GM18909 (cell line): ENCODE measurements around the gene CARD18.

Experiments used
- ATAC-seq: cut with Tn5 transposase; IDR thresholded peaks from one replicate; pipeline ENCODE4 v1.9.1; 2021; ENCODE audit warnings: mild to moderate bottlenecking; ENCODE audit not compliant: unreplicated experiment, poor library complexity

Gene CARD18

GRCh38 chr11:105139669-105140068 is at the start of gene CARD18:
Gene CARD18 (minus strand): TSS chr11:105139769. CDS start chr11:105139726, 43 bp downstream.
- no peak for ATAC-seq

- ATAC-seq: no peak
Measured at GRCh38 chr11:105183987-105184386, 44.4 kb upstream of the CARD18 start.

- no peak for ATAC-seq
Measured at GRCh38 chr11:105183426-105183825, 43.9 kb upstream of the CARD18 start.

- ATAC-seq: no peak
Measured at GRCh38 chr11:105181521-105181920, 42.0 kb upstream of the CARD18 start.

- ATAC-seq: no peak
Measured at GRCh38 chr11:105181100-105181499, 41.5 kb upstream of the CARD18 start.

GRCh38 chr11:105179542-105180278 is 40.1 kb upstream of the CARD18 start:
- ATAC-seq: no peak

GRCh38 chr11:105177658-105178057 is 38.1 kb upstream of the CARD18 start:
- ATAC-seq: no peak

GRCh38 chr11:105168457-105168856 is 28.9 kb upstream of the CARD18 start:
- no peak for ATAC-seq

GRCh38 chr11:105167244-105167643 is 27.7 kb upstream of the CARD18 start:
- ATAC-seq: no peak

GRCh38 chr11:105164208-105164607 is 24.6 kb upstream of the CARD18 start:
- no peak for ATAC-seq

GRCh38 chr11:105162506-105162905 is 22.9 kb upstream of the CARD18 start:
- ATAC-seq: no peak

- no peak for ATAC-seq
Measured at GRCh38 chr11:105158436-105158835, 18.9 kb upstream of the CARD18 start.

GRCh38 chr11:105156720-105157119 is 17.2 kb upstream of the CARD18 start:
- no peak for ATAC-seq

GRCh38 chr11:105156231-105156630 is 16.7 kb upstream of the CARD18 start:
- no peak for ATAC-seq

- ATAC-seq: no peak
Measured at GRCh38 chr11:105155679-105156078, 16.1 kb upstream of the CARD18 start.

GRCh38 chr11:105153392-105153791 is 13.8 kb upstream of the CARD18 start:
- ATAC-seq: no peak

- ATAC-seq: no peak
Measured at GRCh38 chr11:105152560-105152959, 13.0 kb upstream of the CARD18 start.

GRCh38 chr11:105152021-105152512 is 12.5 kb upstream of the CARD18 start:
- no peak for ATAC-seq

- no peak for ATAC-seq
Measured at GRCh38 chr11:105149477-105149876, 9.9 kb upstream of the CARD18 start.

GRCh38 chr11:105148241-105148640 is 8.7 kb upstream of the CARD18 start:
- ATAC-seq: no peak

GRCh38 chr11:105144887-105145286 is 5.3 kb upstream of the CARD18 start:
- ATAC-seq: no peak

GRCh38 chr11:105142167-105142566 is 2.6 kb upstream of the CARD18 start:
- ATAC-seq: no peak
